H9 (cell line): ENCODE data around the gene ADRM1. TPM values are rescaled to one million over a fixed set of nuclear protein-coding genes. Genes with fewer than 3 reads are reported as not detected.

Source experiments
- DNase-seq: peaks from one replicate; pipeline ENCODE4 v3.0.0-alpha.2; 2017
- H2AFZ ChIP-seq: one replicate; pipeline ENCODE4 v1.6.1; 2013; ENCODE audit warnings: mild to moderate bottlenecking, low read length, control low read depth, moderate library complexity
- H2AK5ac ChIP-seq: 2 replicates; pipeline ENCODE4 v1.6.1; 2013; ENCODE audit warnings: low read length, control low read depth, mixed read lengths; ENCODE audit not compliant: insufficient read length
- H2BK120ac ChIP-seq: one replicate; pipeline ENCODE4 v1.6.1; 2013; ENCODE audit warnings: low read depth, mild to moderate bottlenecking, low read length, control low read depth, inconsistent platforms; ENCODE audit not compliant: poor library complexity, severe bottlenecking
- H2BK12ac ChIP-seq: 2 replicates; pipeline ENCODE4 v1.6.1; 2013; ENCODE audit warnings: low read length, control low read depth, mixed read lengths, low read depth; ENCODE audit not compliant: insufficient read length
- H2BK15ac ChIP-seq: 2 replicates; pipeline ENCODE4 v1.6.1; 2013; ENCODE audit warnings: low read depth, low read length, control low read depth
- H2BK20ac ChIP-seq: one replicate; pipeline ENCODE4 v1.6.1; 2013; ENCODE audit warnings: low read depth, mild to moderate bottlenecking, low read length, control low read depth, inconsistent platforms; ENCODE audit not compliant: poor library complexity, severe bottlenecking
- H2BK5ac ChIP-seq: 2 replicates; pipeline ENCODE4 v1.6.1; 2013; ENCODE audit warnings: low read length, control low read depth, mixed read lengths; ENCODE audit not compliant: insufficient read length
- H3K14ac ChIP-seq: 2 replicates; pipeline ENCODE4 v1.6.1; 2013; ENCODE audit warnings: low read length, control low read depth; ENCODE audit not compliant: insufficient read depth
- H3K18ac ChIP-seq: 2 replicates; pipeline ENCODE4 v1.6.1; 2013; ENCODE audit warnings: low read depth, mild to moderate bottlenecking, mixed read lengths, low read length, control low read depth; ENCODE audit not compliant: insufficient read length
- H3K23ac ChIP-seq: 2 replicates; pipeline ENCODE4 v1.6.1; 2013; ENCODE audit warnings: low read length, control low read depth, mixed read lengths, low read depth; ENCODE audit not compliant: insufficient read length
- H3K23me2 ChIP-seq: 2 replicates; pipeline ENCODE4 v1.6.1; 2013; ENCODE audit warnings: low read depth, mild to moderate bottlenecking, mixed read lengths, low read length, control low read depth; ENCODE audit not compliant: insufficient read length, poor library complexity, severe bottlenecking
- H3K27ac ChIP-seq: 2 replicates; pipeline ENCODE4 v1.5.1; 2013; ENCODE audit warnings: low read length, control low read depth, mixed read lengths, low read depth; ENCODE audit not compliant: insufficient read length
- H3K27me3 ChIP-seq: 2 replicates; pipeline ENCODE4 v1.6.1; 2013; ENCODE audit warnings: low read length, control low read depth, inconsistent platforms; ENCODE audit not compliant: insufficient read depth
- H3K4ac ChIP-seq: 2 replicates; pipeline ENCODE4 v1.6.1; 2013; ENCODE audit warnings: low read depth, mild to moderate bottlenecking, control low read depth, inconsistent platforms, low read length, moderate library complexity
- H3K4me1 ChIP-seq: 2 replicates; pipeline ENCODE4 v1.6.1; 2013; ENCODE audit warnings: low read length, control low read depth, inconsistent platforms; ENCODE audit not compliant: insufficient read depth
- H3K4me2 ChIP-seq: 2 replicates; pipeline ENCODE4 v1.6.1; 2013; ENCODE audit warnings: low read length, control low read depth, mixed read lengths; ENCODE audit not compliant: insufficient read length, insufficient read depth
- H3K56ac ChIP-seq: 2 replicates; pipeline ENCODE4 v1.6.1; 2013; ENCODE audit warnings: low read depth, mild to moderate bottlenecking, mixed read lengths, low read length, control low read depth; ENCODE audit not compliant: insufficient read length
- H3K79me1 ChIP-seq: 2 replicates; pipeline ENCODE4 v1.6.1; 2013; ENCODE audit warnings: low read depth, mild to moderate bottlenecking, moderate library complexity, low read length, control low read depth, inconsistent platforms; ENCODE audit not compliant: insufficient read depth, poor library complexity, severe bottlenecking
- H3K79me2 ChIP-seq: 2 replicates; pipeline ENCODE4 v1.6.1; 2013; ENCODE audit warnings: low read length, control low read depth, inconsistent platforms; ENCODE audit not compliant: insufficient read depth
- H3K9ac ChIP-seq: 2 replicates; pipeline ENCODE4 v1.6.1; 2013; ENCODE audit warnings: low read length, control low read depth, mixed read lengths; ENCODE audit not compliant: insufficient read length; ENCODE audit errors: extremely low read depth
- H3K9me3 ChIP-seq: one replicate; pipeline ENCODE4 v1.6.1; 2013; ENCODE audit warnings: low read depth, low read length, inconsistent platforms; ENCODE audit not compliant: control insufficient read depth
- H3T11ph ChIP-seq: one replicate; pipeline ENCODE4 v1.6.1; 2013; ENCODE audit warnings: mild to moderate bottlenecking, low read length, control low read depth, inconsistent platforms
- H4K20me1 ChIP-seq: one replicate; pipeline ENCODE4 v1.6.1; 2013; ENCODE audit not compliant: control insufficient read depth, insufficient read length, insufficient read depth
- H4K5ac ChIP-seq: 2 replicates; pipeline ENCODE4 v1.6.1; 2013; ENCODE audit warnings: low read depth, mild to moderate bottlenecking, mixed read lengths, low read length, control low read depth; ENCODE audit not compliant: insufficient read length
- H4K8ac ChIP-seq: replicated peaks from 2 replicates; pipeline ENCODE4 v1.6.1; 2013; ENCODE audit warnings: low read length, control low read depth, mixed read lengths, low read depth; ENCODE audit not compliant: insufficient read length
- H4K91ac ChIP-seq: 2 replicates; pipeline ENCODE4 v1.6.1; 2013; ENCODE audit warnings: low read depth, mild to moderate bottlenecking, moderate library complexity, mixed read lengths, low read length, control low read depth; ENCODE audit not compliant: insufficient read length
- H3K27ac Mint-ChIP-seq, 3 experiments: 2 replicates in 2 of 3; 3 replicates in 1 of 3; pipeline ENCODE4 v1.8.0; 2020 to 2021; ENCODE audit warnings: mixed read lengths in 3 of 3, mild to moderate bottlenecking in 1 of 3, moderate library complexity in 1 of 3
- H3K27me3 Mint-ChIP-seq: 2 replicates; pipeline ENCODE4 v1.8.0; 2021; ENCODE audit warnings: low read depth, mild to moderate bottlenecking, moderate library complexity, mixed read lengths
- H3K36me3 Mint-ChIP-seq, 3 experiments: 2 replicates in 2 of 3; 3 replicates in 1 of 3; pipeline ENCODE4 v1.8.0; 2020 to 2021; ENCODE audit warnings: low read depth in 3 of 3, mixed read lengths in 3 of 3; ENCODE audit not compliant: insufficient read depth in 1 of 3
- H3K4me1 Mint-ChIP-seq, 2 experiments: 2 replicates each; pipeline ENCODE4 v1.8.0; 2020; ENCODE audit warnings: mixed read lengths in 2 of 2
- H3K4me3 Mint-ChIP-seq, 2 experiments: 2 replicates in 1 of 2; 3 replicates in 1 of 2; pipeline ENCODE4 v1.8.0; 2020 to 2021; ENCODE audit warnings: mild to moderate bottlenecking in 2 of 2, mixed read lengths in 2 of 2, moderate library complexity in 1 of 2
- H3K9me3 Mint-ChIP-seq, 2 experiments: 2 replicates in 1 of 2; 3 replicates in 1 of 2; pipeline ENCODE4 v1.8.0; 2020; ENCODE audit warnings: mild to moderate bottlenecking in 2 of 2, mixed read lengths in 2 of 2, moderate library complexity in 1 of 2
- WGBS: extraction: QIAGEN DNeasy Blood & Tissue Kit; methylation state at CpG from one replicate; pipeline ENCODE4 v1.1.7; 2013; ENCODE audit warnings: missing lambda C conversion rate, low lambda C conversion rate, mixed read lengths; ENCODE audit not compliant: insufficient read length; ENCODE audit errors: extremely low coverage; 5-methylcytosine and 5-hydroxymethylcytosine counted together
- total RNA-seq: library from RNA; stranded (reverse); gene quantifications from 2 replicates; pipeline ENCODE4 v1.2.1, GENCODE V29; 2021
- TF ChIP-seq, protein P1 (sequence below): fragments of 200-600 bp; sonication (generic); conservative IDR thresholded peaks from 3 replicates; pipeline ENCODE4 v1.8.0; 2021; ENCODE audit warnings: antibody characterized with exemption, mild to moderate bottlenecking

Gene ADRM1
- total RNA-seq, 1 experiment from 2014 or later: 153 TPM

DNA sequence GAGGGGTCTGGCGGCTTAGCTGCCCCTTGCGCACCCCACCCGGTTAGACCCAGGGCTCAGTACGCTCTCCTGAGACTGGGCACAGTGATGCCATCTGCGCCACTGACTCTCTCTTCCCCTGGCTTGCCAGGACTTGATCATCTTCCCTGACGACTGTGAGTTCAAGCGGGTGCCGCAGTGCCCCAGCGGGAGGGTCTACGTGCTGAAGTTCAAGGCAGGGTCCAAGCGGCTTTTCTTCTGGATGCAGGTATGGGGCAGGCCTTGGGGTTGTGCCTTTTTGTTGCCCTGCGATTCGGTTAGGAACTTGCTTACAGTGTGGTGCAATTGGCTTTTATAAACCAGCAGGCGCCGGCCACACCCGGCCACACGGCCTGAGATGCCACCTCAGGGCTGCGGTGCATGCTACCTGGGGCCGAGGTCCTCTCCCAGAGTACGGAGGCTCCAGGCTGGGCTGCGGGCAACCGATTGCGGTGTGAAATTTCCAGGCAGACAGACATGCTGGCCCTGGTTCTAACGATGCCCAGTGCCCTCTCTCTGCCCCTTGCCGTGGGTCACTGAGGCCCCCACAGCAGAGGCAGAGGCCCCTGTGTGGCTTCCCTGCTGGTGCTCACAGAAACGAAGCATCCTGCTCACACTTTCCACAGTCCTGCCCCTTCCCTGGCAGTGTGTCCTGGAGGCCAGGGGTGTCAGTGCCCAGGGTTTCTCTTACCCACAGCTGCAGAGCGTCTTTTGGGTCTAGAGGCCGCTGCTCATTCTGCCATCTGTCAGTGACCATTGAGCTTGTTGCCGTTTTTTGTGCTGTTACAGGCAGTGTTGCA, 1.7 kb downstream of the ADRM1 start:
- Histone ChIP-seq H3K56ac (no peak overlapping the region), H3K9ac (no peak overlapping the region), H2BK12ac (no peak overlapping the region), H3K4me2 (peak overlapping the region; percentile 63), H4K8ac (no peak overlapping the region), H3K18ac (no peak overlapping the region), H3K14ac (no peak overlapping the region), H3K4me1 (no peaks in the 10 kb centered on the region; the same call in 1 of the 2 replicates), H4K20me1 (no peaks in the 10 kb centered on the region), H4K5ac (no peak overlapping the region), H3K79me2 (peaks cover 18% of the 10 kb centered on the region; the same call in 1 of the 2 replicates), H3K79me1 (no peaks in the 10 kb centered on the region), H3K27me3 (no peaks in the 10 kb centered on the region), H3K27ac (no peak overlapping the region), H2AFZ (no peak overlapping the region), H2BK5ac (no peak overlapping the region), H2BK20ac (no peak overlapping the region), H3K4ac (no peak overlapping the region), H4K91ac (no peak overlapping the region), H3K23me2 (peaks cover 7% of the 10 kb centered on the region), H3K9me3 (no peaks in the 10 kb centered on the region), H2AK5ac (no peak overlapping the region), H3T11ph (no peak overlapping the region), H2BK15ac (no peak overlapping the region), H3K23ac (no peak overlapping the region), H2BK120ac (no peak overlapping the region)
- Mint-ChIP-seq H3K4me1 (peaks cover 14 to 22% of the 10 kb centered on the region in 2 experiments), H3K4me3 (peak overlapping the region; percentile 90 to 96), H3K36me3 (peaks cover 24 to 54% (median 53%) of the 10 kb centered on the region in 3 experiments), H3K27me3 (no peaks in the 10 kb centered on the region), H3K9me3 (no peaks in the 10 kb centered on the region), H3K27ac (peak overlapping the region; percentile 85 to 97 (median 92); a peak in 4 of 7 replicates)
- DNase-seq: no peak
- TF ChIP-seq, protein P1, sequence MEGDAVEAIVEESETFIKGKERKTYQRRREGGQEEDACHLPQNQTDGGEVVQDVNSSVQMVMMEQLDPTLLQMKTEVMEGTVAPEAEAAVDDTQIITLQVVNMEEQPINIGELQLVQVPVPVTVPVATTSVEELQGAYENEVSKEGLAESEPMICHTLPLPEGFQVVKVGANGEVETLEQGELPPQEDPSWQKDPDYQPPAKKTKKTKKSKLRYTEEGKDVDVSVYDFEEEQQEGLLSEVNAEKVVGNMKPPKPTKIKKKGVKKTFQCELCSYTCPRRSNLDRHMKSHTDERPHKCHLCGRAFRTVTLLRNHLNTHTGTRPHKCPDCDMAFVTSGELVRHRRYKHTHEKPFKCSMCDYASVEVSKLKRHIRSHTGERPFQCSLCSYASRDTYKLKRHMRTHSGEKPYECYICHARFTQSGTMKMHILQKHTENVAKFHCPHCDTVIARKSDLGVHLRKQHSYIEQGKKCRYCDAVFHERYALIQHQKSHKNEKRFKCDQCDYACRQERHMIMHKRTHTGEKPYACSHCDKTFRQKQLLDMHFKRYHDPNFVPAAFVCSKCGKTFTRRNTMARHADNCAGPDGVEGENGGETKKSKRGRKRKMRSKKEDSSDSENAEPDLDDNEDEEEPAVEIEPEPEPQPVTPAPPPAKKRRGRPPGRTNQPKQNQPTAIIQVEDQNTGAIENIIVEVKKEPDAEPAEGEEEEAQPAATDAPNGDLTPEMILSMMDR: no peak
- no CpG with 5 or more reads among the region's 29 CpGs for WGBS
